ENCODE results near the gene TINCR.

TINCR gene

GRCh38 chr19:5562280-5562679 is 5.5 kb downstream of the TINCR start:
- H3K4me3 ChIP-seq (ENCODE audit: low read depth, low read length), result no peak overlapping the region
- DNase-seq (ENCODE audit: low read depth, low spot score), result no peak
- TF ChIP-seq CTCF (IDR thresholded peaks at IDR 0.05; ENCODE audit: low read depth, low read length), result no peak
- in situ Hi-C loops (cut with HindIII; ENCODE audit: low sequenced_read_pairs), result no loop called here

DNA sequence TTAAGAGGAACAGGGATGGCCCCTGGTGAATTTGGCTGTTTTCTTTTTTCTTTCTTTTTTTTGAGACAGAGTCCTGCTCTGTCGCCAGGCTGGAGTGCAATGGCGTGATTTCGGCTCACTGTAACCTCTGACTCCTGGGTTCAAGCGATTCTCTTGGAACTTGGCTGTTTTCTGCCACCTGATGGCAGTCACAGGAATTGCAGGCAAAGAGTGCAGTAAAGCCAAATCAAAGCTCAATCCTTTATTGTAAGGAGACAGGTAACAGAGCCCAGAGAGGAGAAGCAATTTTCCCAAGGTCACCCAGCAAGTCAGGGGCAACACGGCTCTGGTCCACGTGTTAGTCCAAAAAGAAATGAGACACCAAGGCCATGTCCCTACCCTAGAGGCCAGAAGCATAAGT is 6.2 kb downstream of the TINCR start:
- DNase-seq (ENCODE audit: low read depth, low spot score), result no peak
- TF ChIP-seq CTCF (IDR thresholded peaks at IDR 0.05; ENCODE audit: low read depth, low read length), result peak; percentile 36
- H3K4me3 ChIP-seq (ENCODE audit: low read depth, low read length), result no peak overlapping the region
- in situ Hi-C loops (cut with HindIII; ENCODE audit: low sequenced_read_pairs), result no loop called here

GRCh38 chr19:5560156-5560555 is 7.6 kb downstream of the TINCR start:
- no peak for DNase-seq (ENCODE audit: low read depth, low spot score)
- no peak for TF ChIP-seq CTCF (IDR thresholded peaks at IDR 0.05; ENCODE audit: low read depth, low read length)
- no peak overlapping the region for H3K4me3 ChIP-seq (ENCODE audit: low read depth, low read length)
- in situ Hi-C loops (cut with HindIII; ENCODE audit: low sequenced_read_pairs), result no loop called here

DNA sequence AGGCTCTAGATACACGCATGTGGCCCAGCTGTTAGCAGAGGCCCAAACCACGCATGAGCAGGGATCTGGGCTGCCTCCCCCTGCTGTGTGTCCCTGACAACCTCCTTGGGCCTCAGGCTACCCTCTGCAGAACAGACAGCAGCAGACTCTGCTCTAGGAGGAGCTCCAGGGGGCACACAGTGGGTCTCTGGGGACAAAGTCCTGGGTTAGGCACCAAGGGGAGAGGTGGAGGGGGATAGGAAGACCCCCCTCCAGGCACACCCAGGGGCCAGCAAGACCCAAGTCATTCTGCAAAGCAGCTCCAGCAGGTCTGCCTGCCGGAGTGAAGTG is 8.0 kb downstream of the TINCR start:
- no peak for DNase-seq (ENCODE audit: low read depth, low spot score)
- no peak for TF ChIP-seq CTCF (IDR thresholded peaks at IDR 0.05; ENCODE audit: low read depth, low read length)
- in situ Hi-C loops (cut with HindIII; ENCODE audit: low sequenced_read_pairs), result no loop called here
- H3K4me3 ChIP-seq (ENCODE audit: low read depth, low read length), result no peak overlapping the region

- in situ Hi-C loops (cut with HindIII; ENCODE audit: low sequenced_read_pairs), result no loop called here
- no peak overlapping the region for H3K4me3 ChIP-seq (ENCODE audit: low read depth, low read length)
- no peak for TF ChIP-seq CTCF (IDR thresholded peaks at IDR 0.05; ENCODE audit: low read depth, low read length)
- DNase-seq (ENCODE audit: low read depth, low spot score), result no peak
These were observed 9.6 kb downstream of the TINCR start for GRCh38 chr19:5558101-5558621.

DNA sequence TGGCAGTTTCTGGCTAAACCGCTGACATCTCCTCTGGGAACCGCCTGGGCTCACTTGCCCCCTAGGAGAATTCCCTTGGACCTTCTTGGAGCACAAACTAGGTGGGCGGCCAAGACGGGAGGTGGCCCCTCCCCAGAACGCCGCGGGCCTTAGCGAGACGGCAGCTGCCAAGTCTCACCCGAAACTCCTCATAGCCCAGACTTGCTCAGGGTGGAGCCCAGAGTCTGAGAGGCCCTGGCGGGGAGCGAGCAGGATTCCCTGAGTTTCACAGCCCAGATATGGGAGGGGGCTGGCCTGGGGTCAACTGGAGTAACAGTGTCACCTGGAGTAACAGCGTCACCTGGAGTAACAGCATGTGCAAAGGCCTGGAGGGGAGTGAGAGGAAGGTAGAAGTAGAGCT is 10.1 kb downstream of the TINCR start:
- DNase-seq (ENCODE audit: low read depth, low spot score), result no peak
- H3K4me3 ChIP-seq (ENCODE audit: low read depth, low read length), result no peak overlapping the region
- in situ Hi-C loops (cut with HindIII; ENCODE audit: low sequenced_read_pairs), result no loop called here
- no peak for TF ChIP-seq CTCF (IDR thresholded peaks at IDR 0.05; ENCODE audit: low read depth, low read length)

- DNase-seq (ENCODE audit: low read depth, low spot score), result no peak
- no peak overlapping the region for H3K4me3 ChIP-seq (ENCODE audit: low read depth, low read length)
- no peak for TF ChIP-seq CTCF (IDR thresholded peaks at IDR 0.05; ENCODE audit: low read depth, low read length)
- in situ Hi-C loops (cut with HindIII; ENCODE audit: low sequenced_read_pairs), result no loop called here
These were observed 12.9 kb downstream of the TINCR start for GRCh38 chr19:5554828-5555227.

All from astrocyte of the spinal cord (primary cell).